Spleen (tissue), 13 donors: Measurements from ENCODE around the gene RAB8B. TPM values are rescaled to one million over a fixed set of nuclear protein-coding genes. Genes with fewer than 3 reads are reported as not detected.

Experiments used
- DNase-seq: peaks from one replicate; pipeline ENCODE4 v3.0.0-alpha.2; 2020
- H3K27ac ChIP-seq, 8 donors: fragments of 200-600 bp; sonication (generic) in 7 of 8; 1 replicate in 4 of 8; 2 replicates in 4 of 8; pipeline versions ENCODE4 v1.5.0 to v1.8.0; 2016 to 2021; ENCODE audit warnings: inconsistent platforms in 4 of 8, mild to moderate bottlenecking in 4 of 8, moderate library complexity in 1 of 8
- H3K27me3 ChIP-seq, 7 donors: fragments of 200-600 bp; sonication (generic) in 6 of 7; replicated peaks in 1 of 7; 1 replicate in 4 of 7; 2 replicates in 3 of 7; pipeline versions ENCODE4 v1.5.0 to v1.8.0; 2016 to 2021; ENCODE audit warnings: inconsistent platforms in 3 of 7, mild to moderate bottlenecking in 1 of 7
- H3K36me3 ChIP-seq, 6 donors: fragments of 200-600 bp; sonication (generic) in 5 of 6; 1 replicate in 4 of 6; 2 replicates in 2 of 6; pipeline versions ENCODE4 v1.5.0 to v1.8.0; 2016 to 2021; ENCODE audit warnings: inconsistent platforms in 2 of 6
- H3K4me1 ChIP-seq, 6 donors: fragments of 200-600 bp; sonication (generic) in 5 of 6; 1 replicate in 3 of 6; 2 replicates in 3 of 6; pipeline versions ENCODE4 v1.5.0 to v1.8.0; 2016 to 2021; ENCODE audit warnings: inconsistent platforms in 3 of 6
- H3K4me3 ChIP-seq, 8 donors: fragments of 200-600 bp; sonication (generic) in 7 of 8; 1 replicate in 4 of 8; 2 replicates in 4 of 8; pipeline versions ENCODE4 v1.5.0 to v1.8.0; 2016 to 2021; ENCODE audit warnings: inconsistent platforms in 4 of 8, mild to moderate bottlenecking in 4 of 8, moderate library complexity in 2 of 8
- H3K9me3 ChIP-seq, 8 donors: fragments of 200-600 bp; sonication (generic) in 7 of 8; 1 replicate in 4 of 8; 2 replicates in 4 of 8; pipeline versions ENCODE4 v1.5.0 to v1.8.0; 2016 to 2021; ENCODE audit warnings: inconsistent platforms in 4 of 8
- CTCF ChIP-seq, 11 experiments: fragments of 200-600 bp in 7 of 11; fragments of 450-650 bp in 4 of 11; sonication (generic) in 4 of 11; IDR thresholded peaks in 8 of 11; conservative IDR thresholded peaks in 3 of 11; 1 replicate in 7 of 11; 2 replicates in 4 of 11; pipeline versions ENCODE4 v1.4.0 to v1.8.0; 2016 to 2021; ENCODE audit warnings: antibody characterized with exemption in 11 of 11, inconsistent platforms in 4 of 11, mild to moderate bottlenecking in 1 of 11
- POLR2A ChIP-seq, 3 donors: fragments of 450-650 bp; IDR thresholded peaks; one replicate each; pipeline ENCODE4 v1.5.1; 2017; ENCODE audit warnings: antibody characterized with exemption in 3 of 3, mild to moderate bottlenecking in 1 of 3
- POLR2AphosphoS5 ChIP-seq, 3 donors: sonication (generic); formaldehyde crosslinking; IDR thresholded peaks; one replicate each; pipeline ENCODE4 v1.5.1; 2017; ENCODE audit warnings: antibody characterized with exemption in 3 of 3
- WGBS, 5 donors: extraction: QIAGEN DNeasy Blood & Tissue Kit in 3 of 5; methylation state at CpG; one replicate each; pipeline versions ENCODE4 v1.1.5 to v1.1.7; 2013 to 2018; 5-methylcytosine and 5-hydroxymethylcytosine counted together
- intact Hi-C: fragments of 100-400 bp; cut with DNase I; formaldehyde crosslinking; loops from one replicate; pipeline ENCODE4 v1.15.0; 2023; ENCODE audit warnings: low total_unique reads
- long read RNA-seq, 2 donors: transcript quantifications; one replicate each; lab custom pipeline, GENCODE V29; 2026
- polyA plus RNA-seq, 3 donors: library from polyadenylated mRNA; stranded (reverse); fragments of 200-250 nt; gene quantifications; one replicate each; pipeline ENCODE4 v1.2.1, GENCODE V29; 2013
- total RNA-seq, 7 donors: library from RNA; depleted of rRNA in 3 of 7; stranded (reverse); fragments of >200 nt in 3 of 7; fragmentation: NEBNext Ultra II Directional in 4 of 7; extraction: Animal tissue kit (Norgen Biotek cat#: 25700) in 4 of 7; gene quantifications; one replicate each; pipeline versions ENCODE4 v1.1.0 to v1.2.1, GENCODE V29; 2016 to 2021
- donor health status: healthy with polysubstance abuse.
- donor health status: DM: no; HTN: no; CAD: no; lungs with moderate emphysema.
- donor health status: DM: no; HTN: no; CAD: no.
- donor health status: Bipolar disorder and iron deficiency.
- donor health status: healthy.
- donor health status: DM: no; HTN: no; CAD: no.
- donor health status: DM: yes; HTN: yes; CAD: no.

The RAB8B gene
- total RNA-seq: 10 to 100 TPM; 63.4 to 96.4 (median 67.7) TPM
- polyA plus RNA-seq: 10 to 100 TPM; 18.9 to 24.1 (median 22.8) TPM
- long read RNA-seq, donor 1, full-length matches to known transcripts: 21 of 21 reads
- long read RNA-seq, donor 1, partial matches to known transcripts: 0 of 21 reads
- long read RNA-seq, donor 1, other reads (novel, unspliced or antisense): 0 of 21 reads
- long read RNA-seq, donor 2, full-length matches to known transcripts: 8 of 8 reads
- long read RNA-seq, donor 2, partial matches to known transcripts: 0 of 8 reads
- long read RNA-seq, donor 2, other reads (novel, unspliced or antisense): 0 of 8 reads

- WGBS, 5 donors: 0 to 1% (median 1%) methylated on average over 55 to 77 of the region's 77 CpGs
- peak within 1 kb of the TSS; percentile 76 to 97 (median 92) for H3K27ac ChIP-seq
- no peaks in the 10 kb centered on the region for H3K9me3 ChIP-seq
- TF ChIP-seq CTCF (IDR thresholded peaks at IDR 0.05 in 8 of 11, conservative IDR thresholded peaks at IDR 0.05 in 3 of 11): peak in 4 of 11 experiments; percentile 5 to 49 (median 30)
- TF ChIP-seq POLR2A (IDR thresholded peaks at IDR 0.05): peak in 1 of 3 donors; percentile 78
- peak; percentile 92 to 98 (median 96) for TF ChIP-seq POLR2AphosphoS5 (IDR thresholded peaks at IDR 0.05)
- no peaks in the 10 kb centered on the region for H3K36me3 ChIP-seq
- H3K27me3 ChIP-seq: no peaks in the 10 kb centered on the region
- intact Hi-C loops: loop anchor here (10.0 kb wide), 1 partner anchor 86 kb away; the partner anchor contains the start of gene APH1B
- peak; percentile 99 for DNase-seq
- peaks cover 29 to 51% (median 45%) of the 10 kb centered on the region in 6 donors for H3K4me1 ChIP-seq
- H3K4me3 ChIP-seq: peak within 1 kb of the TSS; percentile 57 to 85 (median 62)
Observed at GRCh38 chr15:63188926-63189871, at the start of gene RAB8B. TSS of gene RAB8B (plus strand) at chr15:63189606. CDS start at chr15:63189625, 19 bp downstream.

- WGBS, 5 donors: 90 to 96% (median 91%) methylated on average over 2 of the region's 2 CpGs
- Histone ChIP-seq H3K27ac (no peak overlapping the region), H3K36me3 (peaks cover 0 to 38% (median 5%) of the 10 kb centered on the region in 6 donors), H3K9me3 (no peaks in the 10 kb centered on the region), H3K4me3 (no peak overlapping the region), H3K27me3 (no peaks in the 10 kb centered on the region), H3K4me1 (peaks cover 0 to 7% (median 0%) of the 10 kb centered on the region in 6 donors)
- DNase-seq: no peak
- intact Hi-C loops: no loop called here
- TF ChIP-seq CTCF (IDR thresholded peaks at IDR 0.05 in 8 of 11, conservative IDR thresholded peaks at IDR 0.05 in 3 of 11) (no peak), POLR2AphosphoS5 (IDR thresholded peaks at IDR 0.05) (no peak), POLR2A (IDR thresholded peaks at IDR 0.05) (no peak)
Observed at GRCh38 chr15:63140936-63141335, 48.5 kb upstream of the RAB8B start.

GRCh38 chr15:63145426-63145825 lies 44.0 kb upstream of the RAB8B start:
- no peaks in the 10 kb centered on the region for H3K9me3 ChIP-seq
- DNase-seq: no peak
- H3K36me3 ChIP-seq: peaks cover 0 to 76% (median 16%) of the 10 kb centered on the region in 6 donors
- 66 to 94% (median 91%) methylated on average over 2 of the region's 2 CpGs for WGBS, 5 donors
- H3K27me3 ChIP-seq: no peaks in the 10 kb centered on the region
- no peak overlapping the region for H3K4me3 ChIP-seq
- intact Hi-C loops: no loop called here
- no peaks in the 10 kb centered on the region for H3K4me1 ChIP-seq
- no peak overlapping the region for H3K27ac ChIP-seq
- no peak for TF ChIP-seq CTCF (IDR thresholded peaks at IDR 0.05 in 8 of 11, conservative IDR thresholded peaks at IDR 0.05 in 3 of 11)
- TF ChIP-seq POLR2A (IDR thresholded peaks at IDR 0.05): no peak
- TF ChIP-seq POLR2AphosphoS5 (IDR thresholded peaks at IDR 0.05): no peak
